ENCODE data around the gene MAP1LC3A. TPM values are rescaled to one million over a fixed set of nuclear protein-coding genes. Genes with fewer than 3 reads are reported as not detected.

MAP1LC3A gene
- total RNA-seq, 1 experiment from 2014 or later = not detected

DNA sequence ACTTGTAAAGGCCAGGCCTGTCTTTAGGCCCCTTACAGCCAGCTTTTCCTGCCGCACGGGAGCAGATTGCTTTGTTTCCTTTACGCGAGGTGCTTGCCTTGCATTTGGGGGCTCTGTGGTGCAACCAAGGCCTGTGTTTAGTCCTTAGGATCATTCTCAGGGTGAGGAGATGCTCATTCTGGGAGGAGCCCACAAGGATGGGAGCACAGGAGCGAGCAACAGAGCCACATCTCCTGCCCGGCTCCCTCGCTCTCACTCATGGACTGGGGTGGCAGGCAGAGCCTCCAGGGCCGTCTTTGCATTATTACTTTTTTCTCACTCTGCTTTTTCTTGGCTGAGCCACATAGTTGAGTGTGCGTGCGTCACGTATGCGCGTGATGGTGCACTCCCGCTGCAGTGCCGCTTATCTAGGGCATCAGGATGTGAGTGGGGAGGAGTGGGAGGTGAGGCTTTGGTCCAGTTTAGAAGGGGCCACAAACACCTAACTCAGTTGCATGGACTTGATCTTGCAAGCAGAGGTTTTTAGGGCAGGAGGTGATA, 23.1 kb upstream of the MAP1LC3A start:
- H3K9me2 ChIP-seq (ENCODE audit: insufficient read depth) = no peaks in the 10 kb centered on the region
- peaks cover 4% of the 10 kb centered on the region; the same call in 1 of the 2 replicates for H3F3A ChIP-seq (ENCODE audit: insufficient read depth, low read depth)
- H2AFZ ChIP-seq = no peak overlapping the region
- no peaks in the 10 kb centered on the region for H3K9me3 ChIP-seq (ENCODE audit: insufficient read depth, low read depth)
- no peak for DNase-seq
- H3K27me3 ChIP-seq (ENCODE audit: insufficient read depth, low read depth) = no peaks in the 10 kb centered on the region
- H4K20me1 ChIP-seq (ENCODE audit: insufficient read depth) = no peaks in the 10 kb centered on the region
- ChIA-PET POLR2A (ENCODE audit: unreplicated experiment) (no interaction called here), CTCF (interaction anchor here (0.6 kb wide), 1 partner anchor 145 kb away, joined by 5 read pairs; no protein-coding TSS in a partner anchor)
- no TSS peak for BruUV-seq (replicated peaks)
- TF ChIP-seq, protein P1, sequence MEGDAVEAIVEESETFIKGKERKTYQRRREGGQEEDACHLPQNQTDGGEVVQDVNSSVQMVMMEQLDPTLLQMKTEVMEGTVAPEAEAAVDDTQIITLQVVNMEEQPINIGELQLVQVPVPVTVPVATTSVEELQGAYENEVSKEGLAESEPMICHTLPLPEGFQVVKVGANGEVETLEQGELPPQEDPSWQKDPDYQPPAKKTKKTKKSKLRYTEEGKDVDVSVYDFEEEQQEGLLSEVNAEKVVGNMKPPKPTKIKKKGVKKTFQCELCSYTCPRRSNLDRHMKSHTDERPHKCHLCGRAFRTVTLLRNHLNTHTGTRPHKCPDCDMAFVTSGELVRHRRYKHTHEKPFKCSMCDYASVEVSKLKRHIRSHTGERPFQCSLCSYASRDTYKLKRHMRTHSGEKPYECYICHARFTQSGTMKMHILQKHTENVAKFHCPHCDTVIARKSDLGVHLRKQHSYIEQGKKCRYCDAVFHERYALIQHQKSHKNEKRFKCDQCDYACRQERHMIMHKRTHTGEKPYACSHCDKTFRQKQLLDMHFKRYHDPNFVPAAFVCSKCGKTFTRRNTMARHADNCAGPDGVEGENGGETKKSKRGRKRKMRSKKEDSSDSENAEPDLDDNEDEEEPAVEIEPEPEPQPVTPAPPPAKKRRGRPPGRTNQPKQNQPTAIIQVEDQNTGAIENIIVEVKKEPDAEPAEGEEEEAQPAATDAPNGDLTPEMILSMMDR (conservative IDR thresholded peaks at IDR 0.05) = no peak
- TF ChIP-seq EZH2 (IDR thresholded peaks at IDR 0.05; ENCODE audit: low read depth) = no peak
- no peak overlapping the region for H3K27ac ChIP-seq
- H3K79me2 ChIP-seq (ENCODE audit: low read depth) = no peaks in the 10 kb centered on the region
- no peak overlapping the region for H3K4me3 ChIP-seq
- peaks cover 23% of the 10 kb centered on the region for H3K36me3 ChIP-seq (ENCODE audit: low read depth)
- intact Hi-C loops (cut with micrococcal nuclease; ENCODE audit: unreplicated experiment) = no loop called here
- no peaks in the 10 kb centered on the region for H3K4me1 ChIP-seq (replicated peaks; ENCODE audit: insufficient read depth)
- no peak overlapping the region for H3K4me2 ChIP-seq

DNA sequence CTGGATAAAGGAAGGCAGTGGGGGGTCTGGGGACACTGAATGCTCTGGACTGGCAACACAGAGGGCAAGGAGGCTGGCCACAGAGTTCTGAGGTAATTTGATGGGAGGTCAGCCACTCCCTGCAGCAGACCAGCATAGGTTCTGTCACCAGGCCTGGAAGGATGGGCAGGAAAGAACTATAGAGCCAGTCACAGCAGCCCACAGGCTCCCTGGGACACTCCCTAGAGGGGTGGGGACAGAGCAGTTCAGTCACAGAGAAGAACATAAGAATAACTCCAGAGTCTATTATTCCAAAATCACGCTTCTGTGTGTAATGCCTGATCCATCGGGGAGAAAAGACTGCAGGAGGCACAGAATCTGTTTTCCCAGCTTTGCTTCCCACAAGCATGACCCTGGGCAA, 22.7 kb upstream of the MAP1LC3A start:
- intact Hi-C loops (cut with micrococcal nuclease; ENCODE audit: unreplicated experiment) = no loop called here
- no peak for DNase-seq
- ChIA-PET CTCF (no interaction called here), POLR2A (ENCODE audit: unreplicated experiment) (no interaction called here)
- Histone ChIP-seq H3K79me2 (ENCODE audit: low read depth) (no peaks in the 10 kb centered on the region), H3K36me3 (ENCODE audit: low read depth) (peaks cover 22% of the 10 kb centered on the region), H3K9me3 (ENCODE audit: insufficient read depth, low read depth) (no peaks in the 10 kb centered on the region), H3K27ac (no peak overlapping the region), H2AFZ (no peak overlapping the region), H3K4me1 (replicated peaks; ENCODE audit: insufficient read depth) (no peaks in the 10 kb centered on the region), H3K27me3 (ENCODE audit: insufficient read depth, low read depth) (no peaks in the 10 kb centered on the region), H3K9me2 (ENCODE audit: insufficient read depth) (no peaks in the 10 kb centered on the region), H3F3A (ENCODE audit: insufficient read depth, low read depth) (peaks cover 4% of the 10 kb centered on the region; the same call in 1 of the 2 replicates), H4K20me1 (ENCODE audit: insufficient read depth) (no peaks in the 10 kb centered on the region), H3K4me3 (no peak overlapping the region), H3K4me2 (no peak overlapping the region)
- no TSS peak for BruUV-seq (replicated peaks)
- TF ChIP-seq EZH2 (IDR thresholded peaks at IDR 0.05; ENCODE audit: low read depth) = no peak
- TF ChIP-seq, protein P1 (conservative IDR thresholded peaks at IDR 0.05) = no peak

DNA sequence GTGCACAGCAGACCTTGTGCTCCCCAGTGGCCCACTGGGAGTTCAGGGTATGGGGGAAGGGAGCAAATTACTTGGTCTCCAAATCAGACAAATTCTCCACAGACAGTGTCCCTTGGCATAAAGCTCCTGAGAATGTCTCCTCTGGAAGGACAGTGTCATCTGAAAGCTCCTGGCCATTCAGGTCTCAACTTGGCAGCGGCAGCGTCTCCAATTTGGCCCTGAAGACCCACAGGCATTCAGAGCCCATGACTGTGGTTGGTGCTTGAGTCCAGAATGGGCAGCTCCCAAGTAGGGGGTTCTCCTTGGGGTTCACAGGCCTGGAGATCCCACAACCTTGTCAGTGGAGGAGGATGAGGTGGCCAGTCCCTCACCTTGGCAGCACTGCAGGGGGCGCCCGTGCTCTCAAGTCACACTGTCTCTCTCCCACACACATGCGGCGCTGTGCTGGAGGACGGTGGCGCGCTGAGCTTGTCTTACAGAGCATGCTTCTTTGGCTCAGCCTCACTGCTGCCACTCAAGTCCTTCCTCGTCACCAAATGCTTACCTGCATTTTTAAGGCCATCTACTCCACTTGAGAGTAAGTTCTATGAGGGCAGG, 21.6 kb upstream of the MAP1LC3A start:
- H2AFZ ChIP-seq = no peak overlapping the region
- H3K4me2 ChIP-seq = no peak overlapping the region
- H3K27me3 ChIP-seq (ENCODE audit: insufficient read depth, low read depth) = no peaks in the 10 kb centered on the region
- intact Hi-C loops (cut with micrococcal nuclease; ENCODE audit: unreplicated experiment) = no loop called here
- peaks cover 4% of the 10 kb centered on the region; the same call in 1 of the 2 replicates for H3F3A ChIP-seq (ENCODE audit: insufficient read depth, low read depth)
- no peaks in the 10 kb centered on the region for H3K9me3 ChIP-seq (ENCODE audit: insufficient read depth, low read depth)
- TF ChIP-seq EZH2 (IDR thresholded peaks at IDR 0.05; ENCODE audit: low read depth) = no peak
- ChIA-PET CTCF (interaction anchor here (0.7 kb wide), 1 partner anchor 27 kb away, joined by 6 read pairs; no protein-coding TSS in a partner anchor), POLR2A (ENCODE audit: unreplicated experiment) (no interaction called here)
- peaks cover 18% of the 10 kb centered on the region for H3K36me3 ChIP-seq (ENCODE audit: low read depth)
- H3K9me2 ChIP-seq (ENCODE audit: insufficient read depth) = no peaks in the 10 kb centered on the region
- no peak overlapping the region for H3K4me3 ChIP-seq
- H3K4me1 ChIP-seq (replicated peaks; ENCODE audit: insufficient read depth) = no peaks in the 10 kb centered on the region
- H3K79me2 ChIP-seq (ENCODE audit: low read depth) = no peaks in the 10 kb centered on the region
- H4K20me1 ChIP-seq (ENCODE audit: insufficient read depth) = no peaks in the 10 kb centered on the region
- BruUV-seq (replicated peaks) = no TSS peak
- no peak for DNase-seq
- no peak overlapping the region for H3K27ac ChIP-seq

All from PC-9 (cell line).